Measurements from ENCODE around the gene TJP3.

DNA sequence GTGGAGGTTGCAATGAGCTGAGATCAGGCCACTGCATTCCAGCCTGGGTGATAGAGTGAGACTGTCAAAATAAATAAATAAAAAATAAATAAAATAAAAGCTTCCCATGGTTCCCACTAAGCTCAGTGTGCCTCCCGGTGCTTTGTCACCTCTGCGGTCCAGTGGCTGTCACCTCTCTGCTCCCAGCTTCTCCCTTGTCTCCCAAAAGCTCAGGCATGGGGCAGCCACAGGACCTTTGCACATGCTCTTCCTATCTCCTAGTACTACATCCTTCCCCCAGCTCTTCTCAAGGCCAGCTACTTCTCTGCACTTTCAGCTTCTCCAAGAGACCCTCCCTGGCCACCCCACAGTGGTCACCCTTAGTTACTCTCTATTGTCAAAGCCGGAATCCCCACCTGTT is 85.6 kb downstream of the TJP3 start:
- TF ChIP-seq EZH2 (IDR thresholded peaks at IDR 0.05) (no peak), POLR2AphosphoS5 (IDR thresholded peaks at IDR 0.05; ENCODE audit: borderline replicate concordance, low read depth, low read length) (no peak)

All from SK-N-MC (cell line).